Glutamatergic neuron (in vitro differentiated cells): ENCODE results near the gene EDNRA. TPM values are rescaled to one million over a fixed set of nuclear protein-coding genes. Genes with fewer than 3 reads are reported as not detected.

ENCODE experiments used
- DNase-seq: peaks from one replicate; pipeline ENCODE4 v3.0.0; 2022
- H3K27ac Mint-ChIP-seq: one replicate; pipeline ENCODE4 v1.8.0; 2020; ENCODE audit warnings: mild to moderate bottlenecking, mixed read lengths, inconsistent platforms; ENCODE audit not compliant: unreplicated experiment
- H3K27me3 Mint-ChIP-seq: one replicate; pipeline ENCODE4 v1.8.0; 2020; ENCODE audit warnings: mild to moderate bottlenecking, moderate library complexity, mixed read lengths, inconsistent platforms; ENCODE audit not compliant: unreplicated experiment
- H3K36me3 Mint-ChIP-seq: one replicate; pipeline ENCODE4 v1.8.0; 2020; ENCODE audit warnings: mild to moderate bottlenecking, mixed read lengths, inconsistent platforms; ENCODE audit not compliant: unreplicated experiment
- H3K4me1 Mint-ChIP-seq: one replicate; pipeline ENCODE4 v1.8.0; 2020; ENCODE audit warnings: mild to moderate bottlenecking, low read depth, mixed read lengths, inconsistent platforms; ENCODE audit not compliant: unreplicated experiment
- H3K4me3 Mint-ChIP-seq: one replicate; pipeline ENCODE4 v1.8.0; 2020; ENCODE audit warnings: mild to moderate bottlenecking, mixed read lengths, inconsistent platforms; ENCODE audit not compliant: unreplicated experiment
- H3K9me3 Mint-ChIP-seq: one replicate; pipeline ENCODE4 v1.8.0; 2020; ENCODE audit warnings: mild to moderate bottlenecking, moderate library complexity, mixed read lengths, inconsistent platforms; ENCODE audit not compliant: unreplicated experiment
- total RNA-seq: library from RNA; stranded (reverse); fragmentation: NEBNext Ultra II Directional; extraction: Animal tissue kit (Norgen Biotek cat#: 25700); gene quantifications from one replicate; pipeline ENCODE4 v1.2.1, GENCODE V29; 2021; ENCODE audit not compliant: unreplicated experiment
- TF ChIP-seq, protein P1 (sequence below): fragments of 200-600 bp; sonication (generic); IDR thresholded peaks from one replicate; pipeline ENCODE4 v1.5.0; 2021; ENCODE audit not compliant: partially characterized antibody, unreplicated experiment

The EDNRA gene
- total RNA-seq, 1 donor from 2014 or later, result not detected

DNA sequence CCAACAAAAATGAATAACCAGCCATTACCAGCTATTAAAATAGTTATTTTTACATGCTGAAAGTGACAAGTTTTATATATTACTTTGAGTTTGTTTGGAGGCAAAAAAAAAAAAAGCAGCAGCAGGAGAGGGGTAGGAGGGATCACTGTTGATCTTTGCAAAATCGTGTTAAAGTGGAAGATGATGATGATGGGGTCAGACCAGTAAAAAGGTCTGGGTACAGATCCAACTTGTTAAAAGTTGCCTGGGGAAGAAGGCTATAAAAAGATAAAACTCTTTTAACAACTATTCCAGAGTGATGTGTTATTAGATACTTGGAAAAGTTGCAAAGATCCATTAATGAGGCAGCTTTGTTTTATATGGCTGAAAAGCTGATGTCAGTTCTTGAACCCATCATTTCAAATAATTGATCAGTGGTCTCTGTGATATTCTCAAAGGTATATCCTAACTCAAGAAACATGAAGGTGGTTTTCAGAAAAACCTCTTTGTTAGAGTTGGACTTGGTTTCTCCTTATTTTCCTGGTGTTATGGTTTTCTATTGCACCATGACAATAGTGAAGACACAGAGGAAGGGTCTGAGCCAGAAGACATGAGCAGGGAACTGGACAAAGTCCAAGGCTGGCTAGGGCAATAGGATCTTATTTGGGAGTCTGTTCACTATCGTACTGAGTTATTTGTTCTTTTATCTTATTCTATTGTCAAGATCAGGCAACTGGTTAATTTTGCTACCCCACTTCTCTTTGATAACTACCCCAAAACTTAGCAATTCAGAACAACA lies 44.8 kb downstream of the EDNRA start:
- DNase-seq, result no peak
- H3K36me3 Mint-ChIP-seq, result no peaks in the 10 kb centered on the region

DNA sequence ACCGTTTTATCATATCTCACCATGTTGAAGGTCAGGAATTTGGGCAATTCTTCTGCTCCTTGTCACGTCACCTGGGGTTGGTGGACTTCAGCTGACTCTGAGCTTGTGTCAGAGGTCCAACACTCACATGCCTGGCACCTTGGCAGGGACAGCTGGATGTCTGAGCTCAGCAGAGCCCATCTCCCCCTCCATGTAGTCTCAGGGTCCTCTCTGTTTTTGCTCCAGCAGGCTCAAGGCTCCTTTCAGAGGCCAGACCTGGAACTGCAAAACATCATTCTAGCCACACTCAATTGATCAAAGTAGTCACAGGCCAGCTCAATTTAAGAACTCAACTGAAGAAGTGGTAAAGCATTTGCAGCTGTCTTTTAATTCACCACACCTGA lies 45.4 kb downstream of the EDNRA start:
- Mint-ChIP-seq H3K4me1 (no peaks in the 10 kb centered on the region), H3K9me3 (no peaks in the 10 kb centered on the region), H3K4me3 (no peak overlapping the region), H3K27me3 (no peaks in the 10 kb centered on the region), H3K27ac (no peak overlapping the region), H3K36me3 (no peaks in the 10 kb centered on the region)
- TF ChIP-seq, protein P1, sequence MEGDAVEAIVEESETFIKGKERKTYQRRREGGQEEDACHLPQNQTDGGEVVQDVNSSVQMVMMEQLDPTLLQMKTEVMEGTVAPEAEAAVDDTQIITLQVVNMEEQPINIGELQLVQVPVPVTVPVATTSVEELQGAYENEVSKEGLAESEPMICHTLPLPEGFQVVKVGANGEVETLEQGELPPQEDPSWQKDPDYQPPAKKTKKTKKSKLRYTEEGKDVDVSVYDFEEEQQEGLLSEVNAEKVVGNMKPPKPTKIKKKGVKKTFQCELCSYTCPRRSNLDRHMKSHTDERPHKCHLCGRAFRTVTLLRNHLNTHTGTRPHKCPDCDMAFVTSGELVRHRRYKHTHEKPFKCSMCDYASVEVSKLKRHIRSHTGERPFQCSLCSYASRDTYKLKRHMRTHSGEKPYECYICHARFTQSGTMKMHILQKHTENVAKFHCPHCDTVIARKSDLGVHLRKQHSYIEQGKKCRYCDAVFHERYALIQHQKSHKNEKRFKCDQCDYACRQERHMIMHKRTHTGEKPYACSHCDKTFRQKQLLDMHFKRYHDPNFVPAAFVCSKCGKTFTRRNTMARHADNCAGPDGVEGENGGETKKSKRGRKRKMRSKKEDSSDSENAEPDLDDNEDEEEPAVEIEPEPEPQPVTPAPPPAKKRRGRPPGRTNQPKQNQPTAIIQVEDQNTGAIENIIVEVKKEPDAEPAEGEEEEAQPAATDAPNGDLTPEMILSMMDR, result no peak
- DNase-seq, result no peak

More for the DNA sequence above, 44.8 kb downstream of the EDNRA start:
- Mint-ChIP-seq H3K27me3 (no peaks in the 10 kb centered on the region), H3K4me3 (no peak overlapping the region), H3K9me3 (no peaks in the 10 kb centered on the region), H3K27ac (no peak overlapping the region), H3K4me1 (no peaks in the 10 kb centered on the region)
- TF ChIP-seq, protein P1, result no peak

DNA sequence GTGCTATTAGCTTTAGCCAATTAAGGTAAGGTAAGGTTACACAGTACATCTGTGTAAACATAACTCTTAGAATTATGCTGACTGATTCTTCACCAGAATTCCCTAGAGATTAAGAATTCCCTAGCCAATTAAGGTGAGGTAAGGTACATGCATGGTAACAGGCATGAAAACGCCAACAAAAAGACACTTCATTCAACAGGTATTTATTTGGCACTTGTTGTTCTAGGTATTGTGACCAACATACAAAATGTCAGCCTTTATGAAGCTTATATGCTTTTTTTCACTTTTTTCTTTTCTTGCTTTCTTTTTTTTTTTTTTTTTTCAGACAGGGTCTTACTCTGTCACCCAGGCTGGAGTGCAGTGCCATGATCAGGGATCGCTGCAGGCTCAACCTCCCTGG lies 47.2 kb downstream of the EDNRA start:
- Mint-ChIP-seq H3K36me3 (no peaks in the 10 kb centered on the region), H3K27ac (no peak overlapping the region), H3K9me3 (no peaks in the 10 kb centered on the region), H3K4me3 (no peak overlapping the region), H3K27me3 (no peaks in the 10 kb centered on the region), H3K4me1 (no peaks in the 10 kb centered on the region)
- no peak for DNase-seq
- TF ChIP-seq, protein P1, result no peak

DNA sequence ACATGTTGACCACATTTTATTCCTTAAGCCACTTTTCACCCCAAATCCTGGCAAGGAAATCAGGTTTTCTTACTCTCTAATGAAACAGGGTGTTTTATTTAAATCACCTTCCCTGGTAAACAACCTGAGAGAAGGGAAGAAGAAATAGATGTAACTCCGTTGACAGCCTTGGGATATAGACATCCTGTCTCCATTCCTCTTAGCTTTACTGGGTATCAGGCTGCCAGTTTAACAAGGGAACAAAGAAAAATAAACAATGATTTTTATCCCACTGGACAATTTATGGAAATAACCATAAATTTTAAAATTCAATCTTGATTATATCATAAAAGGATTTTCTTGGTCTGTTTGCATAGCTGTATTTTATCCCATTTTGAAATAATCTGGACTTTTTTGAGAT lies 49.2 kb downstream of the EDNRA start:
- TF ChIP-seq, protein P1, result no peak
- Mint-ChIP-seq H3K27ac (no peak overlapping the region), H3K4me1 (no peaks in the 10 kb centered on the region), H3K36me3 (no peaks in the 10 kb centered on the region), H3K27me3 (no peaks in the 10 kb centered on the region), H3K4me3 (no peak overlapping the region), H3K9me3 (no peaks in the 10 kb centered on the region)
- no peak for DNase-seq

DNA sequence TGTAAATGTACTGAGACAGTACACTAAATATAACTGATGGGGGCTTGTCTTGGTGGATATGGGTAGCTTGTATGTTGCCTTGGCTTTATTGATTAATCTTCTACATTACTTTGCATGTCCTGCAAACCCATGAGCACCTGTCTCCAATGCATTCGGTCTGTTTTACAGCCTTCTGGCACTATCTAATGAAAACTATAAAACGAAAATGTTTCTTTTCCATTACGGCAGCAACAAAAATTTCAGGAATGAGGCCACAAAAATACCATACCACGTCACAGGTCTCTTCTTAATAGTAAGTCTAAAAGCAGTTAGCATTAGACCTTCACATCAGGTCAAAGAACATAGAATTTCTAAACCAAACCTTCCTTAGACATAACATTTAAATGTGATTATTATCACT lies 49.8 kb downstream of the EDNRA start:
- no peak for DNase-seq
- TF ChIP-seq, protein P1, result no peak
- Mint-ChIP-seq H3K27me3 (no peaks in the 10 kb centered on the region), H3K27ac (no peak overlapping the region), H3K4me3 (no peak overlapping the region), H3K9me3 (no peaks in the 10 kb centered on the region), H3K36me3 (no peaks in the 10 kb centered on the region), H3K4me1 (no peaks in the 10 kb centered on the region)
